Activated CD8-positive, alpha-beta memory T cell treated with anti-CD3 and anti-CD28 coated beads for 4 hours (primary cell): Measurements from ENCODE around the gene SEMA5A.
"Not testable (repeated sequence)": the region's sequence is repeated elsewhere in the genome, so short reads cannot be mapped to it uniquely, and the experiment has no call there.

Experiments
- DNase-seq, 2 donors: peaks; one replicate each; pipeline ENCODE4 v3.0.0-alpha.2; 2020; ENCODE audit warnings: low read depth in 2 of 2

The SEMA5A gene

DNA sequence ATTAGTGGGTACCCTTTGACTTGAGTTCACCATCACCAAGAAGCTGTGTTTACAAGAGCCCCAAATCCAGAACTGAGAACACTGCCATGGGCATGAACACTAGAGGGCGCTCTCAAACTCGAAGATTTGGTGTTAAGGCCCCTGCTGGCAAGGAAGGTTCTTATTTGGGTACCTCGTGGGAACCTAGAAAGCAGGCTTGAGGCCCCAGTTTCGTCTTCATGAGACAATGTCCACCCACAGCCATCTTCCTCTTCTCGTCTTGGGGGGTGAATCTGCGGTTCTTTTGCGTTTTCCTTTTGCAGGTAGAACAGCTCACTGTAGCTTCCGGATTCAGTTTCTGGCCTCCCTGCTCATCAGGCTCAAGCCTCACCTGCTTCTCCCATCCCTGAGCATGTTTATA lies 184.0 kb downstream of the SEMA5A start:
- DNase-seq, result peak in 1 of 2 donors; percentile 0

DNA sequence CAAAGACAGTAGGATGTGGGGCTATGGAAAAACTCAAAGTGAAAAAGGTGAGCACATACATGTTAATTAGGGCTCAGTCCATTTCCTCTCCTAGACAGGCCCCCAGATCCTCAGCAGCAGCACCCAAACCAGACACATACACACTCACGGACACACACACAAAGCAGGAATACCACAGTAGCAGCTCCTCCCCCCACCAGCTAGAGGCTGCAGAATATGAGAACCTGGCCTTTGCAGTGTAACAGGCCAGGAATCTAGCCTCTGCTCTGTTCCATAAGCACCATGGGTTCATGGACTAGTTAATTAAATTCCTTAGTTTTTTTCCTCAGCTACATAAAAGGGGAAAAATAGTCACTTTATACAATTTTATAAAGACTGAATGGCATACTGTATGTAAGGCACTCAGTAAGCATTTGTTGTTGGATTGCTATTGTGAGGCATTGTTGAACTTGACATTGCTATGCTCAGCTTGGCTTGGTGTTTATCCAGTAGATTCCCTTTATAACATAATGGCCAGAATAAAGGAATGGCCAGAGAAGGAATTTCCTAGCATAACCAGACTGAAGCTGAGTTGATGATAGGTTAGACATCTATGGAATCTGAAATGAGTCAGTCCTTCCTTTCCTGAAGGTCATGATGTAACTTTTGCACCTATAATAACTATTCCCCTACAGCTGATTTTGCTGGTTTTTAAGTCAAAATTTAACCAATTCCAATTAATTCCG lies 186.8 kb downstream of the SEMA5A start:
- no peak for DNase-seq

DNA sequence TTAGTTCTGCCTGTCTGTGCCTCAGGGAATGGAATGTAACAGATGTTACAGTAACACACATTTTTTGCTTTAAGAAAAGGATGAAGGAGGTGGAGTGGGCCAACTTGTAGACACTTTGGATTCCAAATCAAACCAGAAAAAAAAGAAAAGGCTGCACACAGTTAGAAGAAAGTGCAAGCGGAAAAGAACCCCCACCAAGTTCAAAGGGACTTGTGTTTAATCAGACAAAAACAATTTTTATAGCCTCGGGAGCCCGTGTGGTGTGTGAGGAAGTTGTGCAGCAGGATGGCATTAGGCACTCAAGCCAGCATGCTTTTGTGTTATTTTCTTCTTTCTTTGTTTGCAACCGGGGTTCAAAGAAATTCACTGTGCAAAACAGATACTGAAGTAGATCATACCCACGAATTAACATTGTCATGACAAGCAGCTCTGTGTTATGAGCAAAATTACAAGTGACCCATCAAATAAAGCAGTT lies 189.5 kb downstream of the SEMA5A start:
- DNase-seq, result no peak

DNA sequence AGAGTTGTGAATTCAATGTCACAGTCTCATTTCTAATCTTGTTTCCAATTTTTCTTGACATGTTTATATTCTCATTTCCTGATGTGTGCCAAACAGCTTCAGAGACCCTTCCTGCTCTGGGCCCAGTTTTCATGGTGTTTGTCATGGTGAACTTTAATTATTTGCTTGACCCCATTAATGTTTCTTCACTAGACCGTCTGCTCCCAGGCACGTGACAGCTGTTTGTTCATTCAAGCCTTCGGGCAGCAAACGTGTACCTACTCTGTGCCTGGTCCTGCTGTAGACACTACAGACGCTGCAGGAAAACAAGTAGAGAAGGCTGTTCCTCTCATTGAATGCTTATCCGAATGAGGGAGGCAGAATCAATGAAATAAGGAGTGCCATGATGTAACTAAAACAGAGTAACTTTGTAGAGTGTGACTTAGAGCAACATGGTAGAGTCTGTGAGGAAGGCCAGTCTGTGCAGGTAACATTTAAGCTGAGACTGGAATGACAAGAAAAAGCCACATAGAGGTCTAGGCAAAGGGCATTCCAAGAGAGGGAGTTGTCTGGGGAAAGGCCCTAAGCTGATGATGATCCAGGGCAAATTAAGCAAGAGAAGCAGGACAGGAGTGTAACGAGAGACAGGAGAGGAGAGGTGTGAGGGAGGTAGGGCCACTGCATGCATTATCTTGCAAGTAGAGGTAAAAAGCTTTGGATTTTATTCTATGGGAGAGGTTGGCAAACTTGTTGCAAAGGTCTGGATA lies 191.4 kb downstream of the SEMA5A start:
- no peak for DNase-seq

DNA sequence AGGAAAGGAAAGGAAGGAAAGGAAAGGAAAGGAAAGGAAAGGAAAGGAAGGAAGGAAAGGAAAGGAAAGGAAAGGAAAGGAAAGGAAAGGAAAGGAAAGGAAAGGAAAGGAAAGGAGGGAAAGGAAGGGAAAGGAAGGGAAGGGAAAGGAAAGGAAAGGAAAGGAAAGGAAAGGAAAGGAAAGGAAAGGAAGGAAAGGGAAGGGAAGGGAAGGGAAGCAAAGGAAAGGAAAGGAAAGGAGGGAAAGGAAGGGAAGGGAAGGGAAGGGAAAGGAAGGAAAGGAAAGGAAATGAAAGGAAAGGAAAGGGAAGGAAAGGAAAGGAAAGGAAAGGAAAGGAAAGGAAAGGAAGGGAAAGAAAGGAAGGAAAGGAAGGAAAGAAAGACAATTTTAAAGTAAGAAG lies 192.8 kb downstream of the SEMA5A start:
- not testable (repeated sequence) for DNase-seq

DNA sequence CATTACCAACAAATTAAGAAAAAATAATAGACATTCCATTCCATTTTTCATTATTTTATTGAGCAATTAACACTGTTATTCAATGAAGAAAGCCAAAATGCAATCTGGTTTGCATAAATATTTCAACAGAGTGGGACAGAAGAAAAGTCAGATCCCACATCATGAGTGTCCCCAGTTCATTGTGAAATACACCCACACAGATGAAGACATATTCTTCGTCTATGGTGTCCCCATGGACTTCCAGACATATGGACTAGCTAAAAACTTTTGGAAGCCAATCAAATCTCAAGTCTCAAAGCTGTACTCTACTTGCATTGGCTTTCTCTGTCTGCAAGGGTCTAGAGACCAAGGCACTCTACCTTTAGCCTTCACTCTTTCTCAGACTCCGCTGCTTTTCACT lies 194.3 kb downstream of the SEMA5A start:
- DNase-seq, result no peak

DNA sequence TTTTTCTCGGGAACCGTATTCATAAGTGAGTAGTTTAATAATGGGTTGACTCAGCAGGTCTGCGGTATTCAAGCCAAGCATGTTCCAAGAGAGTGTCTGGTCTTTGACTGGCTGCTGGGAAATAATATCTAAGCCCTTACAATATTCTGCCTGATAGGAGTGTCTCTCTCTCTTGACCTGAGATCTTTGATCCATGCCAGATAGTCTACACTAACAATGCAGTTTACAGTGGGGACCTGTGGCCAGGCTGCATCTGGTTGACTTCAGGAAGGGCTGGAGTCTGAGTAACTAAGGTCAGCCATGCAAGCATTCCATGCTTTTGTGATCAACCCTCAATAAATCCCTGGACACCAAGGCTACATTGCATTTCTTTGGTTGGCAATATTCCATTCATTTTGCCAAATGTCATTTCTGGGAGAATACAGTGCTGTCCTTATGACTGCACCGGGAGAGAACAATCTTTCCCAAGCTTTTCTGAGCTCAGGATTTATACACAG lies 195.5 kb downstream of the SEMA5A start:
- DNase-seq, result no peak

DNA sequence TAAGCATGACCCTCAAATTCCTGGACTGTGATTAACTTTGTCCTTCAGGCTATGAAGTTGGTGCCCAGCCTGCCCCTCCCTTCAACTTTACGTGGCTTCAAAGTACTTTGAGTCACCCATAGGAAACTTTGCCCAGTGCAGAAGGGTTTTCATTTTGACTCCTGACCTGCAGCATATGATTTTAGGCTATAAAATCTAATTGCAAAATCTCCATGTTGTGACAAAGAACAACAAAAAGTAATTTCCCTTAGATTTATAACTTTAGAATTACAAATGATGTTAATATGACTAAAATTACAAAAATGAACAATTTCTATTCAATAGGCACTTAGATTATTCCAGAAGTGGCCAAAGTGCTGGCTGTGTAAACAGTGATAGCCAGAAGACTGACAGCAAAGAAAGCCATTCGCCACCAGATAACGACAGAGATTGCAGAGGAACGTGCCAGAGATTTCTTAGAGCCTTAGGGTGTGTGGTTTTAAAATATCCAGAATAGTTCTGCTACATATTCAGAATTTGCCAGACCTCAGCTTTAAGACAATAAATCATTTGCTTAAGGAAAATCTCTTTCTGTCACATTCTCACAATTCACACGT lies 197.4 kb downstream of the SEMA5A start:
- no peak for DNase-seq

DNA sequence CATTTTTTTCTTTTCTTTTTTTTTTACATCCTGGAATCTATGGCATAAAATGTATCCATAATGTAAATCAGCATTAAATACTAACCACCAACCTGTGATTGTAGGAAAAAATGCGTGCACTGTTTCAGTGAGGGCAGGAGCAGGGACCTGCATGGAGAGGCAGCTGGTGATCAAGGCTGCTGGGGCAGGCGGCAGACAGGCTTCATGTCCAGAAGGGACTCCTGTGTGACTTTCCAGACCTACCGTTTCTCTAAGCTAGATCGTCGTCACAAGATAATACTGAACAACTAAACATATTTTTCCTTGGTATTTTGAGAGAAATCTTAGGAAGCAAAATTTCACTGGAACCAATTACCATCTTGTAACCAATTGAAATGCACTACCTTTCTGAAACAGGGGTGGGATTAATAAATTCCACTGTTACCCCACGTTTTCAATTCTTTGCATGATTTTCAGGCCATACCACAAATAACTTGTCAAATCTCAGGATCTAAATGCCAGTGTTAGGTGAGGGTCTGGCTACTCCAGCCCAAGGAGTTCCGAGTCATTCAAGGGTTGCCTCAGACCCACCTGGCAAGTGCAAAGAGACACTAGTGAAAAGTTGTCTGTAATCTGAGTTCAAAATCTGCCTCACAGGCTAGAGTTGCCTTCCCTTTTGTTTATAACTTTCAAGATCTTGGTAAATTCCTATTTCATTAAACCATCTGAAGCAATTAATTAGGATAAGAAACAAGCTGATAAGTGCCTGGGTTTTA lies 198.2 kb downstream of the SEMA5A start:
- no peak for DNase-seq

DNA sequence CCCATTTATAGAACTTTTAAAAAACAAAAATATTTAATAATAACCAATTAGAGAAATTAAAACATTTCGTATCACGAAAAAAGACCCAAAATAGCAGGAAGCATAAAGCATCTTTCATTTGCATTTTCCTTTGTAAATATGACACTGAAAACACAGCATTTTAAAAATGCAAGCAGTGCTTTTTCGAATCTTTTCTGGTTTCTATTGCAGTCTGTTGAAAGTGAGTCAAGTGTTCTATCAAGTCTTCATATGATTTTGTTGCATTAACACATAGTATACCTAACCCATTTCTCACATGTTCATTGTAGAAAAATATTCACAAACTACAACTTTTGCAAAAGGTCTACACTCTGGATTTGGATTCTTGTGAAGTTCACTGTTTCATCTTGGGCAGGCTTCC lies 198.8 kb downstream of the SEMA5A start:
- DNase-seq, result no peak

DNA sequence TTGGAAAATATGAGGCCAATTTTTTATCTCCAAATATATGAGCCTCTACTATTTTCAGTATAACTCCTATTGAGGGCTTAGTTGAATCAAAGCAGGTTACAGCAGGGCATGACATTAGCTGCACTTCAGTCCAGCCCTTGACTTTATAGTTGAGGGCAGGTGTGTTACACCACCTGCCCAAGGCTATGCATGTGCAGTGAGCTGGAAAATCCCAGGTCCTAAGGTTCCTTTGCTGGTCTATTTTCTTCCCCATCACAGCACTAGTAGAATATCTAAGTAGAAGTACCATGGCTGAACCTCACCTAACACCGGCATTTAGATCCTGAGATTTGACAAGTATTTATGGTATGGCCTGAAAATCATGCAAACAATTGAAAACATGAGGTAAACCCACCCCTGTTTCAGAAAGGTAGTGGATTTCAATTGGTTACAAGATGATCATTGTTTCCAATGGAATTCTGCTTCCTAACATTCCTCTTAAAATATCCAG lies 201.1 kb downstream of the SEMA5A start:
- no peak for DNase-seq

DNA sequence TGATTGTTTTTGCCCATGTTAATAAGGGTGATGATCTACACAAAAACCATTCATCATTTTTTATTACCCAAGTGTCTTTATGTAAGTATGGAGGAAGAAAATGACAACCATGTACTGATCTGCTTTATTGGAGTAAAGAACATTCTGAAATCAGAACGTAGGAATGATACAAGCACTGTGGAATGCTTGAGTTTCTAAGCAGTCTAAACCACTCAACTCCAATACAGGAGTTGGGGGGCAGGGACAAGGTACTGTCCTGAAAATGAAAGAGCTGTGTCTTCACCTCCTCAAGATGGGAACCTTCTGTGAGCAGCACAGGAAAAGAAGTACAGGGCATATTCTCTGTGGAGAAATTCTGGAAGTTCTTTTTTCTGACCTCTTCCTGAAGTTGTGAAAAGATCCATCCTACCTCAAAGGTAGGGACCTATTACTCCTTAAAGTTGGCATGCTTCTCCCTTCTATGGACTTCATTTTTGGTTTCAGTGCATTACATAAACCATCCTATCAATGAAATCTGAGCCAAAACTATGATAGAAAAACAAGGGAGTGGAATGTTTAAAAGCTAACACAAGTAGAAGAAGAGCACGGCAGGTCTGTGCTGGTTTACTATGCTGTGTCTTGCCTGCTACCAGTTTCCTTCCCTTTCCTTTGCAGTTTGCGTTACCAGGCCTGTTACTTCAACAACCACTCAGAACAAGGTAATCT lies 202.6 kb downstream of the SEMA5A start:
- no peak for DNase-seq

DNA sequence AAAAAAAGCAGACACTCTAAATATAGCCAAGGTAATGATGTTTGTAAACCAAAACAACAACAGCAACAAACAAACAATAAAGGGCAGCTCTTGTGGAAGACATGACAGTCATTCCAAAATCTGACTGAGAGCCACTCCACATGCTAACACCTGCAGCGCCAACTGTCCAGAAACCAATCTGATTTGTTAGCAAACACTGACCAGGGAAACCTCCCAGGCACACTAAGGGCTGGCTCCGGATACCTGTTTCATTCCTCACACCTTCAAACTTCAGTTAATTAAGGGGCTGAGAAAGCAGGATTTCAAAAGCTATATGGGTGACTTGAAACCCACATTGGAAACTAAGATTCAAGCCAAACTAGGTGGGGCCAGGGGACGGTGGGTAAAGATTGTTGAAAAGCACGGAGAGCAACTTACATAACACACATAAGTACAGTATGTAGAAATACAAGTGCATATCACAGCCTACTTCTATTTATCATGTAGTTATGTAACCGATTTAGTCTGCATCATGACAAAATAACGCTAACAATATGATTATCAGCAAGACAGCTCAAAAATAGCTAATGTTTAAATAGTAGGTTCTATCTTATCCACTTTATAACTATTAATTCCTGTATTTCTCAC lies 203.6 kb downstream of the SEMA5A start:
- DNase-seq, result no peak

DNA sequence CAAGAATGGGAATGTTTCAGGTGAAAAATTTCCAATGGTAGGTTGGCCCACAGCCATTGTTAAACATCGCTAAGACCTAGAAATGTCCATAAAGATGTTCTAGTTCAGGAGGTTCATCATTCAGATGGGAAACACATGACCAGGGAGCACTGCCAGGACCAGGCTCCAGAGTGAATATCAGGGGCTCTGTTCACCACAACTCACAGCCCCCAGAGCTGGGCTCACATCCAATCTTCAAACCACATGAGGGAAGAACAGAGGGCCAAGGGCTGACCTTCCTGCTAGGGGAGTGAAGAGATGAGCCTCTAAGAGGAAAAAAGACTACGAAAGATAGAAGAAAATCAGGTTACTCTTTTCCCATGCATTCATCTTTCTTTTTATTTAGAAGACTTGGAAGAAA lies 205.8 kb downstream of the SEMA5A start:
- no peak for DNase-seq

DNA sequence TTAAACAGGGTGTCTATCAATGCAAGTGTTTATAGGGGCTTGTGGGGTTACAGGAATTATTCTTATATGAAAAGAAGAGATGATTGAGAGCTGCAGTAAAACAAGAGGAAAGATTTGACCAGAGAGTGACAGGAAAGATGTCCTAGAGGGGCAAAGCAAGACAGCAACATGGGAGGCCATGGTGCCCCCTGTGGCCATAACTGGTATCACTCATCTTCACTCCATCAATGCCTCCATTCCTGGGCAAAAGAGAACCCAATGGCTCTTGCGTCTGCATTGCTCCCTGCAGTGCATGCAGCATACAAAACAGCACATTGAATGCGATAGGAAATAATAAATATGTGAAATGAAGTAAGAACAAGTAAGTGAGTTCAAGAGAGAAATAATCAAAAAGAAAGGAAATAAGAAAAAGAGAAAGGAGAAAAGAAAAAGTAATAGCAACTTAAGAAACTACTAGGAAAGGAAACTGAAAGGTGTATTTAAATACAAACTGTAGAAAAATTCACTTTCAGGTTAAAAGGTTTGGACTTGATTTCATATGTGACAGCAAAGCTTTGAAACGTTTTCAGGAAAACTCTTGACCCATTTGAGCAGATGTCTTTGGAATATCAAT lies 206.6 kb downstream of the SEMA5A start:
- no peak for DNase-seq

DNA sequence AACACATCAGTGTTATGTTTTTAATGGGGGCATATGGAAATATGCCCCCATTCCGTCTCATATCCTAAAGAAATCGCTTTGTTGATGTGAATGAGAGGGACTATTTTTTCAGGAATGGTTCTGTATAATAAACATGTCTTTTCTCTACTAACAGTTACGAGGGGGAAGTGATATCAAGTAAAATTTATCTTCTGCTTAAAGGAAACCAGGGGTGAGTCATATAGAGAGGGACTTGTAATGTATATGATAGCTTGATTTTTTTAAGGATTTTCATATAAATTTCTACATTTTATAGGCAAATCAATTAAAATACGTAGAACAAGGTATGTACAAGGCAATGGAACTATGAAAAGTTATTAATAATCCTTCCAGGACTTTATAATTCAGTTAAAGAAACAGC lies 207.1 kb downstream of the SEMA5A start:
- DNase-seq, result no peak

DNA sequence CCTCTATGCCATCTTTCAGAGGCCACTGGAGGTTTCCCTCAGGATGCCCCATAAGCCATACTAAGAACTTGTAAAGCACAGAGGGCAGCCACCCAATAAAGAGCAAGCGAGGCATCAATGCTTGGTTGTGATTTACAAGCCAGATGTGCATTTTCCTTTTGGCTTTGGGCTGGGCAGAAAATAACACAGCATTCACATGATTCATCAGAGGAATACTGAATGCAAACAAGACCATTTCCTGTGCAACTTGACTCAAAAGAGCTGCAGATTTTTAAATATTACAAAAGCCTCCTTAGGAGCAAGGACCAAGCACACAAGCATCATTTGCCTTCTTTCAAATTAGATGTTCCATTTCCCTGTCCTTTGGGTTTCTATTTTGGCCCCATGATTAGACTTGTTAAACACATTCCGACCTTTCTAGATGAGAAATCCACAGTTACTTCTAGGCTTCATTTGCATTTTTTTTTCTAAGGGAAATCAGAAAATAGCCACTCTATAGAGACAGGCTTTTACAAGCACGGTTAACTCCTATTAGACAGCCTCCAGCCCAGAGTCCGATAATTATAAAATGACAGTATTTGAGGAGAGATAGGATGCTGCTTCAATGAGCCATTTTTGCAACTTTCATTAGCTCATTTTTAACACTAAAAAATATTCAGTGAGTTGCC lies 207.8 kb downstream of the SEMA5A start:
- DNase-seq, result no peak

DNA sequence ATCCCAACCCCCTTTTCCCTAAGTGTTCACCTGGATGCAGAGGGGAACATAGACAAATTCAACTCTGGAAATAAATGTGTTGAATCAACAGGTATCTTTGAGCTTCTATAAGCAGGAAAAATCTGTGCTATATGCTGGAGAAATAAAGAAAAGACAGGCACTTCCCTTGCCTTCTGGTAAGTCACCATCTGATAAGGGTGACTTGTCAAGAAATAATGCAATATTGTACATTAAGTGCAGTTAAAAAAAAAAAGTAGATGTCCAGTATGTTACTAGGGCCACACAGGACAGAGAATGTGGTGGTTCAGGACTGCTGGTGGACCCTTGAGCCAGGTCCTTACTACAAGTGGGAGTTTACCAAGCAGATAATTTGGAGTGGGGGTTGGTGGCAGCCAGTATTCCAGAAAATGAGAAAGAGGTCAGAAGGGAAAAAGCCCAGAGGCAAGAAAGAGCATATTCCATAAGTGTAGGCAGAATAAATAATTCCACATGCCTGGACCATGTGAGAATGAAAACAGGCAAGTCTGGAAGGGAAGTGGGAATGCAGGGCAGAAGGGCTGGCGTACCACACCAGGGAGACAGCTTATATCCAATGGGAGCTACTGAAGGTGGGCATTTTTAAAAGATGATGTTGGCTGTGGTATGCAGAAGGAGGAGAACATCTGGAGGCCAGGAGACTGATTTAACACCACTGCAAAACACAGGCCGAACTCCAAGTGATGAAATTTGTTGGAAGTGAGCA lies 209.9 kb downstream of the SEMA5A start:
- DNase-seq, result no peak

DNA sequence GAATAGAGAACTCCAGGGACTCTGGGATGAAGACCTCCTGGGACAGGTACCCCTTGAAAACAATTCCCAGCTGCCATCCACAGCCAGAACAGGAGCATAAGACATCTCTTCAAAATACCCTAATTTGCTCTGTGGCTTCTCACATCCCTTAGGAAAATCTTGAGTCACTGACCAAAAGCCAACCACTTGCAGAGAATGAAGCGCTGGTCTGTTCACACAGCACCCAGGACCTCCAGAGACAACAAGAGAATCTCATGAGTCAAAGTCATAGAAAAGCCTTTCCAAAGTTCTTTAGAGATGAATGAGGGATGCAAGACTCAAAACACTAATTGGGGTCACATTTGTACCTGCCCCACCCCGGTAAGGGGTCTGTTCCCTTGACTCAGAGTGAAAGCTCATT lies 210.6 kb downstream of the SEMA5A start:
- no peak for DNase-seq
